ENCODE measurements around the gene CFAP74.

CFAP74 gene

DNA sequence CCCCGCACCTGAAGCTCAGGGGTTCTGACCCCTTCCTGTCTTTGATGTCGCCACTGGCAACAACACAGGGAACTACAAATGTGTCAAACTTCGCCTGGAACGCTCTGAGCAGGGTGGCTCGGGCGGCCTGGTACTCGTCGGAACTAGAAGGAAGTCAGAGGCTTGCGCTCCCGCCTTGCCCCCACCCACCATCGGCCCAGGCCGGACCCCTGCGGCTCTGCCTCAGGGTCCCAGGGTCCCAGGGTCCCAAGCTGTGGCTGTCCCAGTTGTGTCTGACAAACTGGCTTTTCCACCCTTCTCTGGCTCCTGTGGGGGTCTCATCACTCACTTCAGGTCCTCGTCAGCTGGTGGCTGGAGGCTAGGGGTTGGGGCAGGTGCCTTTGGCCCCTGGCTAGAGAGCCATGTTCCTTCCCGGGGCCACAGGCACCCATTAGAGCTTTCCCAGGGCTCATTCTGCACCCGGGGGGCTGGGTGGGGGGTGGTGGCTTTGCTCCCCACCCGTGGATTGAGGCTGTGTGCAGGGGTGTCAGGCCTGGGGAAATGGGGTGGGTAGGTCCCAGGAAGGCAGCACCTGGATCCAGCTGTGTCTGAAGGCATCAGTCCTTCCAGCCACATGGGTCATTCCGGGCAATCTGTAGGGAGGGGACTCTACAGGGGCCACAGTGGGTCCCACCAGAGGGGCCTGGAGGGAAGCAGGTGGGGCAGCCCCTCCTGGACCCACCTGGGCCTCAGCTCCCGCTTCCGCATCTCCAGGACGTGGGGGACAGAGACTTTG lies 76.5 kb downstream of the CFAP74 start:
- DNase-seq: no peak

DNA sequence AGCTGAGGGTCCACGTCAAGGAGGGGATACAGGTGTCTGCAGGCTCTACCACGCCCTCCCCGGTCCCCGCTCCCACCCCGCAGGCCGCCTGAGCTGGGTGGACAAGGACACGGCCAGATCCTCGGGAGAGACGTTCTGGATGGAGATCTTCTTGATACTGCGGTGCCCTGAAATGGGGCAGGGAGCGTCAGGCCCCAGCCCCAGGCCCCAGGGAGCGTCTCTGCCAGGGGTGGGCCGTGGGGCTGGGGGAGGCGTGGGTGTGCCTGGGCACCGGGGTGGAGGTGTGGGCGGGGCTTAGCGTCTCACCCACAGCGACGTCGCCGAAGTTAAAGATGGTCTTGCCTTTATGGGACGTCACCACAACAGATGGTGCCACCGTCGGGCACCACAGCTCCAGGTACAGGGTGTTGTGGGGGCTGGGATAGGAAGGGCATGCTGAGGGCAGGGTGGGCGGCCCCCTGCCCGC lies 77.2 kb downstream of the CFAP74 start:
- no peak for DNase-seq

DNA sequence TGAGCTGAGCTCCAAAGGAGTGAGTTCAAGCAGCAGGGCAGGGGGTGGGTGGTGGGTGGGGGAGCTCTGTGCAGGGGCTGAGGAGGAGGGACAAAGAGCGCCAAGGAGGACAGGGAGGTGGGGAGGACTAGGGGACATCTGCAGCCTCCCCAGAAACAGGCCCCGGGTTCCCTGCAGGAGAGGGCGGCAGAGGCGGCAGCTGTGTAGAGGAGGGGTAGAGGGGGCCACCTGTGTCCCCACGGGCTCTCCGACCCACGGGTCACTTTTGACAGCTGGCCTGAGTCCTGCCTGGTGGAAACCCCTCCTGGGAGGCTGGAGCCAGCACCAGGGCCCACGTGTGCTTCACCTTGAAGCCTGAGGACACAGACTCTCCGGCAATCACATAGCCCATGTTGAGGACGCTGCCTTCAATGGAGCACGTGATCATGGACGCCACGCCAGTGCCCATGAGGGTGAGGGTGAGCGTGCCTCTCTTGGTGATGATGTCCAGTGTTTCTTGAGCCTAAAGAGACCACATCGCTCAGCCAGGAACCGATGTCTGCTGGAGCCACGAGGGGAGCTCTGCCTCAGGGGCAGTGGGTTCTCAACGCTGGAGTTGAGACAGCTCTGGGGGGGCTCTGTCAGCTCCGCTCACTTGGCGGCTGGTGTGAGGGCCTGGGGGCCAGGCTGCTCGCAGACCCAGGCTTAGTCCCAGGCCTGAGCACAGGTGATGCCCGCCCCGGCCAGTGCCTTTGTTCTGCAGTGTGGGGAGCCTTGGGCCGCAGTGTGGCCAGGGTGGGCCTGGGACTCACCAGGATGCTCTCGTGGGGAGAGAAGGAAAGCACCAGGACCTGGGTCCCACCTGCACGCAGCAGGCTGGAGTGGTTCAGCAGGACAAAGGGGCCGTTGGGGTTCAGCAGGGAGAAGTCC lies 77.9 kb downstream of the CFAP74 start:
- no peak for DNase-seq

DNA sequence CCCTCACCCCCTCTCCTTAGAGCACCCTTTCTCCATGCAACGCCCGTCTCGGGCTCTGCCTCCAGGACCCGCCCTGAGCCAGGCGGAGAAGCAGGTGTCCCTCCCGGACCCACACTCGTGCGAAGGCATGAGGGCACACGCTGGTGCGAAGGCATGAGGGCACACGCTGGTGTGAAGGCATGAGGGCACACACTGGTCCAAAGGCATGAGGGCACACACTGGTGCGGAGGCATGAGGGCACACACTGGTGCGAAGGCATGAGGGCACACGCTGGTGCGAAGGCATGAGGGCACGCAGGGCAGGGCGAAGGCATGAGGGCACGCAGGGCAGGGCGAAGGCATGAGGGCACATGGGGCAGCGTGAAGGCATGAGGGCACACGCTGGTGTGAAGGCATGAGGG lies 78.7 kb downstream of the CFAP74 start:
- no peak for DNase-seq

DNA sequence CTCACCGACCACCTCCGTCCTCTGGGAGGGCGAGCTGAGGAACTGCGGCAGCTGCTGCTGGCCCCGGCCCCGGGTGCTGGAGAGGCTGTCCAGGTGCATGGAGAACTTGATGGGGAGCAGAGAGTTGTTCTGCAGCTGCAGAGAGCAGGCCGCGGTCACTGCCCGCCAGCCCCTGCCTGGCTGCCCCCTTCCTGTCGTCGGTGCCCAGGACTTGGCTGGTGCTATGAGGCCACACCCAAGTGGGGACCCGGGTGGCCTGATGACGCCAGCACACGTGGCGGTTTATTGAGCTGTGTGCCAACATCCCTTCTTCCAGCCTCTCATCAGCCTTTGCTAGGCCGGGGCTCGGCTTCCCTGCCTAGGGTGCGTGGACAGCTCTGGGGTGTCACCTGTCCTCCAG lies 79.2 kb downstream of the CFAP74 start:
- no peak for DNase-seq

DNA sequence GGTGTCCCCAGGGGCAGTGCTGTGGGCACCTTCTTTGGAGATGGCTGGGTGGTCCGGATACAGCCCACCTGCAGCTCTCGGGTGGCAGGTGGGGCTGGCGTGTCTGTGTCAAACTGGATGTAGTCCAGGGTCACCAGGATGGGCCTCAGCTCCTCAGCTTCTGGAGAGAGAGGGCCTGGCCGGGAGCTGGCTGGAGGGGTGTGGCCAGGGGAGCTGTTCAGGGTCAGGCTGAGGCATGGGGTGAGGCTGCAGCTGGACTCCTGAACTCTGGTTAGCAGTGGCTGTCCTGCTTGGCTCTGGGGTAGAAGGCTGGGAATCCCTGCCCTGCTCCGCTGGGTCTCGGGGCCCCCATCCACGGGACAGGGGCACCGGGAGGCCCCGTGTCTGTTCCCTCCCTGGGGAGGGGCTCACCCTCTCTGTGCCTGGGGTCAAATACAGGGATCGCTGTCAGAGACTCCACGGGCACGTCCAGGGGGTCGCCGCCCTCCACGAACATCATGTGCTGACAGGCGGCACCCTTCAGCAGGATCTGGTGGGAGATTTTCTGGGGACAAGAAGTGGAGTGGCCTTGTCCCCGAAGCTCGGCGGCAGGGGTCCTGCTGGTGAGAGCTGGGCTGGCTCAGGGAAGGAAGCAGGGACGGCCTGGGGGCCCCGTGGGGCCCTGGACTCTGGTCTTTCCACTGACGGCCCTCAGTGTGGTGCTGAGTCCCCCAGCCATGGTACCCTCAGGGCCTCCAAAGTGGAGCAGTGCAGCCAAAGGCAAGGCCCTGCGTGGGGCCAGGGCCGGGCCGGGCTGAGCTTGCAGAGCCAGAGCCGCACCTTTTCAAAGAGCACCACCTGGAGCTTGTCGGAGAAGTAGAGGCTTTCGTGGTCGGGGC lies 80.4 kb downstream of the CFAP74 start:
- no peak for DNase-seq

DNA sequence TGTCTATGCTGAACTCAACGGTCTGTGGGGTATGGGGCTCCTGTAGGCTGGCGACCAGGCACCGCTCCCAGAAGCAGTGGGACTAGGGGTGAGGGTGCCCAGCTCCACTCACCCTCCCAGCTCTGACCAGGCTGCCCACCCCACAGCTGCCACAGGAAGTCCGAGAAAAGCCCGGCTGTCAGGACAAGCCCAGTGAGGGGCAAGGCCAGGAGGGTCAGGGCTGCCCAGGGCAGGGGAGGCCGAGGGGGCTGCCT lies 81.0 kb downstream of the CFAP74 start:
- DNase-seq: no peak

DNA sequence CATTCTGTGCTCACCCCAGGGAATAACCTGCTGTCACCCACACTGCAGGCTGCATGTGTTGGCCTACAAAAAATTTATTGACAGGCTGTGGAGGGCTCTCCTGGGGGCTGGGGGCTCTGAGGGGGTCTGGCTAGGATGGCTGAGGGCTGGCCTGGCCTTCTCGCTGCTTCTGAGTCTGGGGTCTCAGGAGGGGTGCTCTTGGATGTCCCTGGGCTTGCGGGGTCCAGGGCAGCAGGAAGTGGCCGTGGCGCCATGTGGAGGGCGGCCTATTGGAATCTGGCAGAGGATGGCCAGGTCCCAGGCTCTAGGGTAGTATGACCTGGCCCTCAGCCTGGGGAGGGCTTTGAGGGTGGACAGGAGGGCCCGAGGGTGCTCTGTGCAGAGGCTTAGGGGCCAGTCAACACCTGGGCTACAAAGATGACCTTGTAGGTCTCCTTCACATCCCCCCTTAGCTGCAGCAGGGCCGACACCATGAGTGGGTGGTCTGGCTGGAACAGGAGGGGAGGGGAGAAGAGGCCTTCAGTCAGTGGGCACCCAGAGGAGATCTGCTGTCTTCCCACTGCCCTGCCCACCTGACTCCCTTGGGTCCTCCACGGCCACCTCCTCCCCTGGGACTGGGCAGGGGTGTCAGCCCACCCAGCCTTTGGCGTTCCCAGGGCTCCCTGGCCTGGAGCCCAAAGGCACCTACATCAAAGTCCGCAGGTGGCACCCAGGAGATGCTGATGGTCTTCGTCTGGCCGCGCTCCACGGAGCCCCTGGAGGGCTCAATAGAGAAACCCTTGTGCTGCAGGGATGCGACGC lies 81.5 kb downstream of the CFAP74 start:
- no peak for DNase-seq

DNA sequence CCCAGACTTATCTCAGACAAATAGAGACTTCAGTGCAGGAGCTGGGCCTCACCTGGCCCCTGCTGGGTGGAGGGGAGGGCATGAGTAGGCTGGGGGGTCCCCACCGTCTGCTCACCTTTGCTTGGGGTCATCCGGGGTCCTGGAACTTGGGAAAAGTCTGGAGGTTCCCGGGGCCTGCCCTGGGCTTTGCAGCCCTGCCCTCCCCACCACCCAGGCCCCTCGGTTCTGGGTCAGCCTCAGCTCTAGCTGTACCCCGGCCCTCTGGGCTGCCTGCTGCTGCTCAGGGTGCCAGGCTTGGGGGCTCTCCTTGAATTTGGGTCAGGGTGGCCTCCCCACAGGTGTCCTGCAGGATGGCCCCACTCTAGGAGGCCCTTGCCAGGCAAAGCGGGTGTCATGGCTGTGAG lies 82.1 kb downstream of the CFAP74 start:
- no peak for DNase-seq

DNA sequence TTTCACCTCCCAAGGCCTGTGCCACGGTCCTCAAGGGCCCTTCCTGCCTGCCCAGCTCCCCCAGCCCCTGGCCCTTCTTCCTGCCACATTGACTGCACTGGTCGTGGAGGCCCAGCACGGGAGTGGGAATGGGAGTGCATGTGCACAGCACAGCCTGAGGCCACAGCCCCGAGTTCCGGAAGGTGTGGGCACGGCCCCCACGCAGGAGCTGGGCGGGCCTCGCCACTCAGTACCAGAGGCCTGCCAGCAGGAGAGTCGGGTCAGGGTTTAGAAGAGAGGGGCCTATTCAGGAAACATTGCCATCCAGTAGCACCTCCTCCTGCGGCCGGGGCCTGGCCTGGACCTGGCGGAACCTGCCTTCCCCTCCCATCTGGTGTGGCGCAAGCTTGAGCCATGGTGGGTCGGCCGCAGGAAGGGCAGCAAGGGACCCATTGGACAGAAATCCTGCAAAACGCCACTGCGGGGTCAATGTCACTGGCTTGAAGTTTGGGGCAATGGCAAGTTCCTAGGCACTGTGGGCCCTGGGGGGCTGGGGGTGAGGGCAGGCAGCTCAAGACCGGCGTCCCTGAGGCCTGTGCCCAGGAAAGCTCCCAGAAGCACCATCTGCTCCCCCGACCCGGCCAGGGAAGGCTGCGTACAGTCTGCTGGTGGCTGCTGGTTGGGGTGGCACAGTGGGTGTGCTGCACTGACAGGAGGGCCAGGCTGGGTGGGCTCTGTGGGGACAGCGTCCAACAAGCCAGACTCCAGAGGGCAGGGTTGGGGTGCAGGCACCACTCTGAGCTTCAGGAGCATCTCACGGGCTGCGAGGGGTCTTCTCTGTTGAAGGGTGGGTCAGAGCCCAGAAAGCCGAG lies 82.8 kb downstream of the CFAP74 start:
- no peak for DNase-seq

DNA sequence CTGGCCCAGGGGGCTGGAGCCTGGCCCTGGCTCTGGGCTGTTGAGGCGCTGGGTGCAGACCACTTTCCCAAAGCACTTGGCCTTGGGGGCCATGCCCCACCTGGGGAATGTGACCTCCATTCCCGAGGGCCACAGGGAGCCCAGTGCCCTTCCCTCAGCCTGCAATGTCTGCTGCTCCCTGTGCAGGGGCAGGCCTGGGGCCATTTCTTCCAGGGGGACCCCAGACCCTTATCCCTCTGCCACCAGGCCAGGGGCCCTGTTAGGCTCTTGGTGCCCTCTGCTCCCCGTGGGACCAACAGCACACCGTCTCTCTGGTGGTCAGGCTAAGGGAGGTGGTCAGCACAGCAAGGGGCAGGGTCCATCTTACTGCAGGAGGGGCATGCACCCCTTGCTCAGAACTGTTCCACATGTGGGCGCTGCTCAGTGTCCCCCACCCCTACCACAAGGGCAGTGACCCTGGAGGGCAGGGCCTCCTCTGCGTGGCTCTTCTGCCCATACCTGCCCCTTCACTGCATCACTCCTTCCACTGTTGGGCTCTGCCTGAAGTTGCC lies 83.5 kb downstream of the CFAP74 start:
- DNase-seq: no peak

DNA sequence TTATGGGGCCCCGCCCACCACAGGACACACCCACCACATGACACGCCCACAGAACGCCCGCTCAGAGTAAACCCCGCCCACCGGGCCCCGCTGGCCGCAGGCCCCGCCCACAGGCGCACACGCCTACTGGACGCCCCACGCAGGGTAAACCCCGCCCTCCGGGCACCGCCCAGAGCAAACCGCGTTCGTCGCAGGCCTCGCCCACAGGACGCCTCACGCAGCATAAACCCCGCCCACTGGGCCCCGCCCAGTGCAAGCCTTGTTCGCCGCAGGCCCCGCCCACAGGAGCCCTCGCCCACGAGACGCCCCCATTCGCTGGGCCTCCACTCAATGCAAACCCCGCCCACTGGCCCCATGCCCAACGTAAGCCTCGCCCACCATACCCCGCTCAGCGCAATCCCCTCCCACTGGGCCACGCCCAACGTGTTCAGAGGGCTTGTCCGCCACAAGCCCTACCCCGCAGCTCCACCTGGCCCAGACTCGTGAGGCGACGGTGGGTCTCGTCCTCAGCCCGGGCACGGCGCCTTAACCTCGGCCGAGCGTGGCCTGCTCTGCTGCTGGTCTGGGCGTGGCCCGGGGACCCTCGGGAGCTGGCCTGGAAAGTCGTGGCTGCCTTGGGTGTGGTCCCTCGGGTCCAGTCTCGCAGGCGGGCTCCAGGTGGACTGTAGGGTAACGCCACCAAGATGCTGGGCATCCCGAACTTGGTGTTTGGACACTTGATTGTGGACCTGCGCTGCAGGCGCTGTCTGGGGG lies 84.1 kb downstream of the CFAP74 start:
- DNase-seq: peak; percentile 100

DNA sequence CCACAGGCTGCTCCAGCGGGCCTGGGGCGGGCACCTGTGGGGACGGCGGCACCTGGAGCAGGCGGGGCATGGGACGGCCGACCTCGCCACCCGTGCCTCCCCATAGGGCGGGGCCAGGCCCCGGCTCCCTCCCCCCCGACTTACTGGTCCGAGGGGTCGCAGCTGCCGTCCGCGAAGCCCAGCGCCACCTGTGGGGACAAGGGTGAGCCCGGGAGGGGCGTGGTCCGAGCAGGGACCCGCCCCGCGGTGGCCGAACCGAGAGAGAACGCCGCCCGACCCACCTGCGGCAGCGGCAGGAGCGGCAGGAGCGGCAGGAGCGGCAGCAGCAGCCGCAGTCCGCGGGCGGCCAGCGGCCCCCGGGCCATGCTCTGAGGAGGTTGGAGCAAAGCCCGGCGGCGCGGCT lies 84.7 kb downstream of the CFAP74 start, which contains the start of gene TMEM52:
Gene TMEM52, minus strand, starts transcription at position 379 of the 403 bp plus-strand sequence. Its CDS starts 14 bp downstream, at position 365.
- DNase-seq: peak; percentile 61

DNA sequence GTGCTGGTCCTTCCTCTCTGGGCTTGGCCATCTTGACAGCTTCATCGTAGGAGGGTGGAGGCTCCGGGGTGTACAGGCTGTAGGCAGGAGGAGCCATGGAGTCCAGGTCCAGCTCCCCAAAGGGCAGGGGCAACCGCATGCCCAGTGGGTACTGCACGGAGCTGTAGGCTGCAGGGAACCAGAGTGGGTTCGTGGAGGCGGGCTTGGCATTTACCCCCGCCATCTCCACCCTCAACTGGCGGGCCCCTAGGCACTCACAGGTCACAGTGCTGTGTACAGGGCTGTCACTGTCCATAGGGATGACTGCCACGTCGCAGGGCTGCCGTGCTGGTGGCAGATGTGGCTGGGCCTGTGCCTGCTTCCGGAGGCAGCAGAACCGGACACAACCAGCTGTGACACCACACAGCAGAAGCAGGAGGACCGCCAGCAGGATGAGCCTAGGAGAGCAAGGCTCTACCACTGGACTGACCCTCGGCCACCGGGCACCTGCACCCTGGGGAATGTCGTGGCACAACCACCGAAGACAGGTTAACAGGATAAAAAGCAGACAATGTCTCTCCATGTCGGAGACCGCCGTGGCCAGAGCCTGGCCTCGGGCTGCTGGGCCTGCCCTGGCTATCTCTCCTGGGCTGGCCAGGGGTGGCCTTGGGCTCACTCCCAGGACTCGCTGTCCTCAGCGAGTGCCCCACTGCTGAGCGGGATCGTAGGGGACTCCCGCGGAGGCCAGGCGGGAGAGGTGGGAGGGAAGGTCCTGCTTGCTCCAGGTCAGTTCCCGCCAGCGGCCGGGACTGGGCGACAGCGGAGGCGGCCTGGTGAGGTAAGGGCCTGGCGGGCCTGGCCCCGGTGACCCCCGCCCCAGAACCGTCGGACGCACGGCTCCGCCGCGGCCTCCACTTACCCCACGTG lies 85.3 kb downstream of the CFAP74 start:
- DNase-seq: no peak

DNA sequence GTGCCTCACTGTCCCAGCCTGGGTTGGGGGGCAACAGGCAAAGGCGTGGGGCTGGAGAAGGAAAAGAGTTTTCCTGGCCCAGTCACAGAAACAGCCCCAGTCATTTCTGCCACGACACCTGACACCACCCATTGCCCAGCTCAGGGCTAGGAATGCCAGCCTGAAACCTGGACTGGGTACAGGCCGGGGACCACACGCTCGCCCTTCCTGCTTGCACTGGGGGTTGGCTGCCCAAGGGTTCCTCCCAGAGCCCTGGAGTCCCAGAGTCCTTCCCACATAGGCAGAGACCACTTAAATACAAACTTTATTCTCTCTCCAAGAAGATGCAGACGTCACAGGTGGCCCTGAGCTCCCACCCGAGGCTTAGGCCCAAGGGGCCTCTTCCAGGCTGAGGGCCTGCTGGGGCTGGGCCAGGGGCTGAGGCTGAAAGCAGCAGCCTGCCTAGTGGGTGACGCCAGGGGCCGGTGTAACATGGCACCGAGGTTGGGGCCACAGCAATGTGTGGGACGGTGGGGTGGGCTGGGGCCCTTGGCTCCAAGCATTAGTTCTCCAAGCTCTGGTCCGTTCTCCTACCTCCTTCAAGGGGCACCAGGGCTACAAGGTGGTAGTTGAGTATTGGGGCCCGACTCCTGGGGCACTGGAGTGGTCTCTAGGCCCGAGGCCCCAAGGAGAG lies 86.1 kb downstream of the CFAP74 start:
- no peak for DNase-seq

DNA sequence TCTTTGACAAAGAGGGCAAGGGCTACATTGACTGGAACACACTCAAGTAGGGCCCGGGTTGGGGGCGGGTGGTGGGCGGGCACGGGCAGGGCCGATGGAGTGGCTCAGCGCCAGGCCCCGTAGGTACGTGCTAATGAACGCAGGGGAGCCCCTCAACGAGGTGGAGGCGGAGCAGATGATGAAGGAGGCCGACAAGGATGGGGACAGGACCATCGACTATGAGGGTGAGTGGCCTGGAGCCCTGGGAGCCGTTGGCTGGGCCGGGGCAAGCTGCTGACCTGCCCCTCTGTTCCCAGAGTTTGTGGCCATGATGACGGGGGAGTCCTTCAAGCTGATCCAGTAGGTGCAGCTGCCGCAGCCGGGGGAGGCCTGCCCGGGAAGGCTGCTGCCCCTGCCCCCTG lies 86.7 kb downstream of the CFAP74 start:
- no peak for DNase-seq

DNA sequence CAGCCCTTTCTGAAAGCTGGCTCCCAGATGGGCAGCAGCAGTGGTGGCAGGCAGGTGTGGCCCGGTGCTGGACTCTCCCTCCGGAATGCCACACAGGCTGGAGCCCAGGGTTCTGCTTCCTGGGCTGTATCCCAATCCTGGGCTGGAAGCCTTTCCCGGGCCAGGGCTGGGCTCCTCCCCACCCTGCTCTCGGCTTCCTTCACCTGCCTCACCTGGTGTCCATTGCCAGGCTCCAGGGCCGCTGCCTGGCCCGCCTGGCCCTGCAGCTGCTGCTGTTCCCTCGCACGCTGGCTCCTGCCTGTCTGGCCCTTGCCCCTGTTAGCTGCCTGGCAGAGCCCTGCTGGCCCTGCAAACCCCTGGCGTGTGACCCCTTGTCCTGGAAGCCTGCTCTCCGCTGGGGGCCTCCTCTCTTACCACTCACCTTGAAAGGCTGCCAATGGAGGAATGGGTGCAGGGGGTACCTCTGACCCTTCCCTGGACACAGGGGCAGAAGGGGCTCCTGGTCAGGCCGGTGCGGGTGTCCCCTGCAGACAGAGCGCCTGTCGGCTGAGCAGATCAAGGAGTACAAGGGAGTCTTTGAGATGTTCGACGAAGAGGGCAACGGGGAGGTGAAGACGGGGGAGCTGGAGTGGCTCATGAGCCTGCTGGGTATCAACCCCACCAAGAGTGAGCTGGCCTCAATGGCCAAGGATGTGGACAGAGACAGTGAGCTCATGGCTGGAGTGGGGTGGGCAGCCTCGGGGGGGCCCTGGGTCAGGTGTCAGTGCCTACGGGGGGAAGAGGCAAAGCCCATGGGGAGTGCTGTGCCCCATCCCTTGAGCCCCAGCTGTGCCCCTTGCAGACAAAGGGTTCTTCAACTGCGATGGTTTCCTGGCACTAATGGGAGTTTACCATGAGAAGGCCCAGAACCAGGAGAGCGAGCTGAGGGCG lies 87.4 kb downstream of the CFAP74 start:
- DNase-seq: no peak
